T-helper 1 cell treated with Interleukin-12 subunit alpha and Interleukin-12 subunit beta and Interleukin-4 antibody, amounts not matched to agents 30 μg/mL and 1 μg/mL, for 36 hours (primary cell): ENCODE data around the gene ADAP2.
A peak's percentile ranks its signal among the peaks of the same experiment; 100 is the strongest.
"Not testable (repeated sequence)": the region's sequence is repeated elsewhere in the genome, so short reads cannot be mapped to it uniquely, and the experiment has no call there.

Source experiments
- H3K27ac Mint-ChIP-seq: one replicate; pipeline ENCODE4 v1.8.0; 2021; ENCODE audit warnings: mild to moderate bottlenecking, mixed read lengths
- H3K27me3 Mint-ChIP-seq: one replicate; pipeline ENCODE4 v1.8.0; 2021; ENCODE audit warnings: low read depth, mixed read lengths
- H3K36me3 Mint-ChIP-seq: one replicate; pipeline ENCODE4 v1.8.0; 2021; ENCODE audit warnings: low read depth, mixed read lengths
- H3K4me1 Mint-ChIP-seq: one replicate; pipeline ENCODE4 v1.8.0; 2021; ENCODE audit warnings: low read depth, mixed read lengths
- H3K4me3 Mint-ChIP-seq: one replicate; pipeline ENCODE4 v1.8.0; 2021; ENCODE audit warnings: mild to moderate bottlenecking, moderate library complexity, mixed read lengths
- H3K9me3 Mint-ChIP-seq: one replicate; pipeline ENCODE4 v1.8.0; 2021; ENCODE audit warnings: mixed read lengths

ADAP2 gene

DNA sequence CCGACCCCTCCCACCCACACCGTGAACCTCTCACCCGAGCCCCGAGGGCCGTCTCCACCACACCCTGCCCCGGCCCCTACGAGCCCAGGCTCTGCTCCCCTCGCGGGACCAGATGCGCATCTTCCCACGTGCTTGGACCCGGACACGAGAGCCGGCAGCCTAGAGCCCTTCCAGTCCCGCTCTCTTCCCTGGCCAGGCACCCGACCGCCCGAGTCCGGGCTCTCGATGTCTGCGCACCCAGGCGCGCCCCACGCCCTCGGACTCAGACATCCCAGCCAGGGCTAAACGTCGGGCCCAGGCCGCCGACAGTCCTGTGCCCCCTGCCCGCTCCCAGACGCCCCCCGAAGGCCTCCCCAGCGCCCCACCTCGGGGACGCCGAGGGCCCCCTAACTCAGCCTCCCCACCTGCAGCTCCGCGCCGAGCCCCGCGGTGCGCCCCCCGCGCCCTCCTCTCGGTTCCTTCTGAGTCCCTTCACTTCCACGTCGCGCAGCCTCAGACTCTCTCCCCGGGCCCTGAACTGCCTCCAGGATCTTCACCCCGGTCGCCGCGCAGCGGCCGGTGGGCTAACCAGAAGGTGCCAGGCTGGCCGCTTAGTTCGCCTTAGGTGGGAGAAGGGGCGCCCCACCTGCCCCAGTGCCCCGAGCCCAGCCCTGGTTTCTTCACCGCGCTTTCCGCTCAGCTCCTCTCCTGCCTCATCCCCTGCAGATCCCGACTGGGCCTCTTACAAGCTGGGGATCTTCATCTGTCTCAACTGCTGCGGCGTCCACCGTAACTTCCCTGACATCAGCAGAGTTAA lies 688 bp downstream of the ADAP2 start:
- no peaks in the 10 kb centered on the region for H3K9me3 Mint-ChIP-seq
- H3K27me3 Mint-ChIP-seq = peaks cover 66% of the 10 kb centered on the region
- H3K4me1 Mint-ChIP-seq = peaks cover 2% of the 10 kb centered on the region
- H3K36me3 Mint-ChIP-seq = peaks cover 2% of the 10 kb centered on the region
- H3K4me3 Mint-ChIP-seq = peak overlapping the region; percentile 45
- H3K27ac Mint-ChIP-seq = no peak overlapping the region

DNA sequence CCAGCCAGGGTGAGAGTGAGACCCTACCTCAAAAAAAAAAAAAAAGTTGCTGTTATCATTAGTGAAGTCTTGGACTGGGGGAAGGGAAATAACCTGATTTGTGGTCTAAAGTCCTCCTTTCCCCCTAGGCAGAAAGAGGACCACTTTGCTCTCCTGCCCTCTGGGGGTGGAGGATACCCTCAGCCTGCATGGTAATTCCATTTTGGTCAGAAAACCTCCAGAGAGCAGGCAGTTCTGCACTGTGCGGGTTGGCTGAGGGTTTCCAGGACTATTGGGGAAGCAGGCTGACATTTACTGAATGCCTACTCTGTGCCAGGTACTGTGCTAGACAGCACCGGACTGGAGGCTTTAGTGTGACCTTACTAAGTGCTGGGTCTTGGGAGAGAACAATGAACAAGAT lies 2.6 kb downstream of the ADAP2 start:
- Mint-ChIP-seq H3K36me3 (peaks cover 2% of the 10 kb centered on the region), H3K27me3 (peaks cover 56% of the 10 kb centered on the region), H3K4me3 (no peak overlapping the region), H3K9me3 (no peaks in the 10 kb centered on the region), H3K4me1 (peaks cover 2% of the 10 kb centered on the region), H3K27ac (no peak overlapping the region)

DNA sequence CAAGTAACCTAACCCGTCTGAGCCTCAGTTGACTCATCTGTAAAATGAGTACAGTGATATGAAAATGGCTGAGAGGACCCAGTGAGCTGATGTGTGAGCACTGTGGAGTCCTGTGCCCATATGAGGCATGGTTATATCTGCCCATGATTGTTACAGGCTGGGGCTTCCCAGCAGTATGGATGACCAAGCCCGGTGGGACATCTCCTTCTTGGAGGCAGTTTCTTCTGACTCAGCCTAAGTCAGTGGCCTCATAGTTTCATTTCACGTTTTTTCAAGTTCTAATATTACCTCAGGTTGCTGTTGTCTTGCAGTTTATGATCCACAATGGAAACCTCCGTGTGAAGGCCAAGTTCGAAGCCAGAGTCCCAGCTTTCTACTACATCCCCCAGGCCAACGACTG lies 4.8 kb downstream of the ADAP2 start:
- H3K4me3 Mint-ChIP-seq = no peak overlapping the region
- H3K9me3 Mint-ChIP-seq = no peaks in the 10 kb centered on the region
- H3K27ac Mint-ChIP-seq = no peak overlapping the region
- H3K4me1 Mint-ChIP-seq = no peaks in the 10 kb centered on the region
- peaks cover 38% of the 10 kb centered on the region for H3K27me3 Mint-ChIP-seq
- no peaks in the 10 kb centered on the region for H3K36me3 Mint-ChIP-seq

DNA sequence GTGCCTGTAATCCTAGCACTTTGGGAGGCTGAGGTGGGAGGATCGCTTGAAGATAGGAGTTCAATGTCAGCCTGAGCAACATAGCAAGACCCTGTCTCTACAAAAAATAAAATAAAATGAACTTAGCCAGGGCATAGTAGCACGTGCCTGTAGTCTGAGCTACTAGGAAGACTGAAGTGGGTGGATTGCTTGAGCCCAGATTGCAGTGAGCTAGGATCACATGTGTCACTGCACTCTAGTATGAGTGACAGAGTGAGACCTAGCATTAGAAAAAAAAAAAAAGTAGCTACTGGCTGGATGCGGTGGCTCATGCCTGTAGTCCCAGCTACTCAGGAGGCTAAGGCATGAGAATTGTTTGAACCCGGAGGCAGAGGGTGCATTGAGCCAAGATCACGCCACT lies 6.0 kb downstream of the ADAP2 start:
- no peaks in the 10 kb centered on the region for H3K4me1 Mint-ChIP-seq
- no peaks in the 10 kb centered on the region for H3K9me3 Mint-ChIP-seq
- H3K27ac Mint-ChIP-seq = no peak overlapping the region
- H3K36me3 Mint-ChIP-seq = no peaks in the 10 kb centered on the region
- peaks cover 31% of the 10 kb centered on the region for H3K27me3 Mint-ChIP-seq
- no peak overlapping the region for H3K4me3 Mint-ChIP-seq

DNA sequence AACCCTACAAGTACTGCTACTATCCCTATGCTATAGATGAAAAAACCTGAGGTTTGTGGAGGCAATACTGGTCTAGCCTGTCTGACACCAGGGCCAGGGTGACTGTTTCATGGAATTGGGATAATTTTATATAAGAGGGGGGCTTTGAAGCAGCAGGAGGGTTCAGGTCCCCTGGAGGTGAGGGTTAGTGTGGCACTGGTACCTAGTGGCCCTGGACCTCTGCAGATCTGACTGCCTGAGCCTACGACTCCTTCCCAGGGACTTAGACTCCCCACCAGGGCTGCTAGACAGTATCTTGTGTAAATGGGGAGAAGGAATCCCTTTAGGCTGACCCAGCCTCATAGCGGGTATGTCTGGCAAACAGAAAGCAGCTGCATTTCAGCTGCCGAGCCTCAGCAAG lies 6.8 kb downstream of the ADAP2 start:
- H3K27ac Mint-ChIP-seq = no peak overlapping the region
- no peaks in the 10 kb centered on the region for H3K9me3 Mint-ChIP-seq
- H3K4me1 Mint-ChIP-seq = no peaks in the 10 kb centered on the region
- H3K36me3 Mint-ChIP-seq = no peaks in the 10 kb centered on the region
- H3K4me3 Mint-ChIP-seq = no peak overlapping the region
- peaks cover 22% of the 10 kb centered on the region for H3K27me3 Mint-ChIP-seq

DNA sequence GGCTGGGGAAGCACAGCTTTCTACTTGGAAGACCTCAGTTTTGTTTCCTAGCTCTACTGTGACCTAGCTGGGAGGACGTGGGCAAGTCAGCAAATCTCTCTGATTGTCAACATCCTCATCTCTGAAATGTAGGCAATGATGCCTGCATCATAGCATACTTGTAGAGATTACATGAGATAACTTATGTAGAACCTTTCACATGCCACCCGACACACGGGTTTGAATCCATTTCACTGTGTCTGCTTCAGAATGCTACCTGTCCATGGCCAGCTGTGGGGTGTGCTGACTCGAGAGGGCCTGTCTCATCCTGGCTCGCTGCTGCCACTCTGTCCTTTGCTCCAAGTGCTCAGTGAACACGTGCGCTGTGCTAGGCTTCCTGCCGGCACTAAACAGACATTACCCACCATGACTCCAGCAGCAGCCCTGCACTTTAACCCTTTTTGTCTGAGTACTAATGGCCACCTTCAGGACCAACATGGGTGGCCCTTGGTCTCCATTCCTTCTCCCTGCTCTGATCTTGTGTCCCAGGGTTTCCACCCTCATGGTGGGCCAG lies 7.4 kb downstream of the ADAP2 start:
- Mint-ChIP-seq H3K4me3 (no peak overlapping the region), H3K27me3 (peaks cover 17% of the 10 kb centered on the region), H3K27ac (no peak overlapping the region), H3K4me1 (peaks cover 1% of the 10 kb centered on the region), H3K9me3 (no peaks in the 10 kb centered on the region), H3K36me3 (no peaks in the 10 kb centered on the region)

DNA sequence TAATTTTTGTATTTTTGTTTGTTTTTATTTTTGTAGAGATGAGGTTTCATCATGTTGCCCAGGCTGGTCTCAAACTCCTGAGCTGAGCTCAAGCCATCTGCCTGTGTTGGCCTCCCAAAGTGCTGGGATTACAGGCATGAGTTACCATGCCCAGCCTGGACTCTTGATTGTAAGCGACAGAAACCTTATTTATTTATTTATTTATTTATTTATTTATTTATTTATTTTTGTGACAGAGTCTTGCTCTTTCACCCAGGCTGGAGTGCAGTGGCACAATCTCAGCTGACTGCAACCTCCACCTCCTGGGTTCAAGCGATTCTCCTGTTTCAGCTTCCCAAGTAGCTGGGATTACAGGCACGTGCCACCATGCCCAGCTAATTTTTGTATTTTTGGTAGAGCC lies 8.1 kb downstream of the ADAP2 start:
- not testable (repeated sequence) for H3K36me3 Mint-ChIP-seq

DNA sequence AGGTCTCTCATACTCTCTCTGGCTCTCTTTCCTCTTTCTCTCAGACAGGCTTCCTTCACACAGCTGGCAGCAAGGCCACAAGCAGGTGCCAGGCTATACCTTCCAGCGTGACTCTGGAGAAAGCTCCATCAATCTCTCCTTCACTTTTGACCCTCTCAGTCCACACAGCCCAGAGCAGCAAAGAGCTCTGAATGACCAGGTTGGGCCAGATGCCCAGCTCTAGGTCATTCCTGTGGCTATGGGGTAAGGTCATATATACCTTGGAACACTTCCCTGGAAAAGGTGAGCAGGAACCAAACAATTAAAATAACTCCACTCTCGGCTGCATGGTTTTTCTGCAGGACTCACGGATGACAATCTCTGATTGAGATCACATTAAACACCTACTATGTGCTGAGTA lies 8.8 kb downstream of the ADAP2 start:
- H3K27me3 Mint-ChIP-seq = peaks cover 8% of the 10 kb centered on the region
- no peaks in the 10 kb centered on the region for H3K9me3 Mint-ChIP-seq
- H3K4me3 Mint-ChIP-seq = no peak overlapping the region
- no peak overlapping the region for H3K27ac Mint-ChIP-seq
- H3K36me3 Mint-ChIP-seq = no peaks in the 10 kb centered on the region
- H3K4me1 Mint-ChIP-seq = peaks cover 1% of the 10 kb centered on the region

More for the DNA sequence above, 8.1 kb downstream of the ADAP2 start:
- not testable (repeated sequence) for H3K9me3 Mint-ChIP-seq, H3K4me3 Mint-ChIP-seq, H3K27ac Mint-ChIP-seq, H3K4me1 Mint-ChIP-seq
- H3K27me3 Mint-ChIP-seq = peaks cover 12% of the 10 kb centered on the region

DNA sequence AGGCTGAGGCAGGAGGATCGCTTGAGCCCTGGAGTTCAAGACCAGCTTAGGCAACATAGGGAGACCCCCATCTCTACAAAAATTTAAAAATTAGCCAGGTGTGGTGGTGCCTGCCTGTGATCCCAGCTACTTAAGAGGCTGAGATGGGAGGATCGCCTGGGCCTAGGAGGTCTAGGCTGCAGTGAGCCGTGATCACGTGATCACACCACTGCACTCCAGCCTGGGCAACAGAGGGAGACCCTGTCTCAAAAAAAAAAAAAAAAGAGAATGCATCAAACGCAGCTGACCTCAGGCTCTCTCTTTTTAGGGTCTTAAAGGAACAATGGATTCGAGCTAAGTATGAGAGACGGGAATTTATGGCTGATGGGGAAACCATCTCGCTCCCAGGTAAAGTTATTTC lies 9.8 kb downstream of the ADAP2 start:
- not testable (repeated sequence) for H3K4me1 Mint-ChIP-seq, H3K27me3 Mint-ChIP-seq, H3K36me3 Mint-ChIP-seq, H3K9me3 Mint-ChIP-seq, H3K27ac Mint-ChIP-seq, H3K4me3 Mint-ChIP-seq

DNA sequence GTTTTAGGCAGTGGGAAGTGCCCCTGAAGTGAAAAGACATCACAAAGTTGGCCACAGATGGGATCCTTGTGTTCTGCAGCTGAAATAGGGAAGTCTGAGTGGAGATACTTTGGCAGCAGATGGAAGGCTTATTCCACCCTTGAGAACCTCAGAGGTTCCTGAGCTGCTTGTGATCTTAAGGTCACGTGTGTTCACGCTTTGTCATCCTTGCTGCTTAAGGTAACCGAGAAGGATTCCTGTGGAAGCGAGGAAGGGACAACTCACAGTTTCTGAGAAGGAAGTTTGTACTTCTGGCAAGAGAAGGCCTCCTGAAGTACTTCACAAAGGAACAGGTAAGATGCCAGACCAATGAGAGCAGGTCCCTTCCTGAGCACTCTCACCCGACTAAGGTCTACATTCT lies 12.2 kb downstream of the ADAP2 start:
- Mint-ChIP-seq H3K4me1 (peaks cover 4% of the 10 kb centered on the region), H3K27ac (no peak overlapping the region), H3K9me3 (no peaks in the 10 kb centered on the region), H3K27me3 (no peaks in the 10 kb centered on the region), H3K4me3 (no peak overlapping the region), H3K36me3 (peaks cover 1% of the 10 kb centered on the region)

DNA sequence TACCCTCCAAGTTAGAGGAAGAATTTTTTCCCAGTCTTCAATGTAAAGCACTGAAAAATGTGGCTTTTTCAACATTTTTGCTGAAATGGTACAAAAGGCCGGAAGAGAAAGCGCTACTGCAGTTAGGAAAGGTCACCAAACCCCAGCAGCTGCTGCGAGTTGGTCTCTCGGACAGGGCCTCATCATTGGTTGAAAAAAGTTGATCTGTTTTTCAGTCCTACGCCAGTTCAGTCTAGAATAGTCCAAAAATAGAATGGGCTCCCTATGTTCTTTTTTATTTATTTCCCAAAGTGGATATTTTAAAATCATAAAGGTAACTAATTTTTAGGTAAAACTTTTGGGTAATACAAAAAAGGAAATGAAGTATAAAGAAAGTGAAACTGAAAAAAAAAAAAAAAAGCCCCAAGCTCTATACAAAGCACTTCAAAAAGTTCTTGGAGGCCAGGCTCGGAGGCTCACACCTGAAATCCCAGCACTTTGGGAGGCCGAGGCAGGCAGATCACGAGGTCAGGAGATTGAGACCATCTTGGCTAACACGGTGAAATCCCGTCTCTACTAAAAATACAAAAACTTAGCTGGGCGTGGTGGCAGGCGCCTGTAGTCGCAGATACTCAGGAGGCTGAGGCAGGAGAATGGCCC lies 17.4 kb downstream of the ADAP2 start:
- H3K4me3 Mint-ChIP-seq = no peak overlapping the region
- no peaks in the 10 kb centered on the region for H3K9me3 Mint-ChIP-seq
- H3K27me3 Mint-ChIP-seq = no peaks in the 10 kb centered on the region
- H3K27ac Mint-ChIP-seq = peak overlapping the region; percentile 32
- H3K4me1 Mint-ChIP-seq = peaks cover 12% of the 10 kb centered on the region
- H3K36me3 Mint-ChIP-seq = peaks cover 1% of the 10 kb centered on the region

DNA sequence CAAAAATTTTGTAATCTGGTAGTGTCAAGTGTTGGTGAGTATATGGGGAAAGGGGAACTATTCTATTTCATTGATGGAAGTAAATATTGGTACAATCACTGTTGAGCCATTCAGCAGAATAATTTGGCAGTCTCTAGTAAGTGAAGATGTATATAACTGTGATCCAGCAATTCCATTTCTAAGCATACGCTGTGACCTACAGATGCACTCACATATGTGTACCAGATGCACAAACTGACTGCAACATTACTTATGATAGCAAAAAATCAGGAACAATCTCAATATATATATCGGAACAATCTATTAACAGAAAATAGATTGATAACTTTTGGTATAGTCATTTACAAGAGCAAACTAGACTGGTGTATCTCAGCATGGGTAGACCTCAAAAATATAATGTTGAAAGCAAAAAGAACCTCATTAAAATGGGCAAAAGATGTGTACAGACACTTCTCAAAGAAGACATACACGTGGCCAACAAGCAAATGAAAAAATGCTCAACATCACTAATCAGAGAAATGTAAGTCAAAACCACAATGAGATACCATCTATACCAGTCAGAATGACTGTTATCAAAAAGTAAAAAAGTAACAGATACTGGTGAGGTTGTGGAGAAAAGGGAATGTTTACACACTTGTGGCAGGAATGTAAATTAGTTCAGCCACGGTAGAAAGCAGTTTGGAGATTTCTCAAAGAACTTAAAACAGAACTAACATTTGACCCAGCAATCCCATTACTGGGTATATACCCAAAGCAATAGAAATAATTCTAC lies 20.7 kb downstream of the ADAP2 start:
- Mint-ChIP-seq H3K27me3 (no peaks in the 10 kb centered on the region), H3K27ac (no peak overlapping the region), H3K9me3 (no peaks in the 10 kb centered on the region), H3K4me3 (no peak overlapping the region), H3K36me3 (peaks cover 1% of the 10 kb centered on the region), H3K4me1 (peaks cover 12% of the 10 kb centered on the region)

DNA sequence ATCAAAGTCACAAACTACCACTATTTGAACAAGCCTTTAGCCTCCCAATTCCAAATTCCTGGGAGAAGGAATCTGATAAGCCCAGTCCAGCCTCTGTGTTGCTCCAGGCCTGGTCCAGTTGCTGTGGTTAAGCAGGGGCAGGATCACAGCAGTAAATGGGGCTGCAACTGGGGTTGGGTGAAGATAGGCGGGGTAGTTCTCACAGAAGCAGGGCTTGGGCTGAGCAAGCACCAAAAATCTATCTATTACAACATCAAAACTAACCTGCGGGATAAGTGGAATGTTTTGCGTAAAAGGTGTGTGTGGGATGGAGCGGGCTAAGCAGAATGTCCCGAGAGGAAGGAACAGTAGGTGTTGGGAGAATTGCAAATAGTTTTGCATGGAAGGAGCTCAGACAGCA lies 26.1 kb downstream of the ADAP2 start:
- no peak overlapping the region for H3K27ac Mint-ChIP-seq
- no peaks in the 10 kb centered on the region for H3K36me3 Mint-ChIP-seq
- H3K9me3 Mint-ChIP-seq = no peaks in the 10 kb centered on the region
- H3K4me1 Mint-ChIP-seq = no peaks in the 10 kb centered on the region
- no peak overlapping the region for H3K4me3 Mint-ChIP-seq
- H3K27me3 Mint-ChIP-seq = no peaks in the 10 kb centered on the region

DNA sequence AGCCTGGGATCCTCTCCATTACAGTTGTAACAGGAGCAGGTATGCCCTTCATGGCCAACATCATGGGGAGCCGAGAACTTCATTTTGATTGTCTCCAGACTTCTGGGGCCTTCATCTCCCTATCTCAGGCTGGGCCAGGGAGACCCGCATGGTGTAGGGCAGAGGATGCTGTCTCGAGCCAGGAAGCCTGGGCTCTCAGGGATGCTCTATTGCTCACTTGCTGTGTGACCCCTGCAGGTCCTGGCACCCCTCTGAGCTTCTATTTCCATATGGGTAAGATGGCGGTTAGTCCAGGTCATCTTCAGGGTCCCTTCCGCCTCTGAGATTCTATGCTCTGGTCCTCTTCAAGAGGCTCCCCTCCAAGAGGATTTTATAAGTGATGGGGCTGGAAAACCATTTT lies 28.4 kb downstream of the ADAP2 start:
- Mint-ChIP-seq H3K27ac (no peak overlapping the region), H3K36me3 (no peaks in the 10 kb centered on the region), H3K9me3 (no peaks in the 10 kb centered on the region), H3K27me3 (peaks cover 3% of the 10 kb centered on the region), H3K4me1 (no peaks in the 10 kb centered on the region), H3K4me3 (no peak overlapping the region)
